Upper lobe of right lung (tissue), 1 donor: ENCODE data around the gene TMEM135. TPM values are rescaled to one million over a fixed set of nuclear protein-coding genes. Genes with fewer than 3 reads are reported as not detected.

ENCODE experiments used
- ATAC-seq: fragments of 200-7000 bp; cut with Tn5 transposase; one replicate; pipeline ENCODE4 v1.9.1; 2020; ENCODE audit warnings: mild to moderate bottlenecking, moderate library complexity
- DNase-seq: peaks from one replicate; pipeline ENCODE4 v3.0.0-alpha.2; 2020
- H3K27ac ChIP-seq: fragments of 200-600 bp; one replicate; pipeline ENCODE4 v1.8.0; 2022
- H3K27me3 ChIP-seq: fragments of 200-600 bp; one replicate; pipeline ENCODE4 v1.8.0; 2022; ENCODE audit warnings: mild to moderate bottlenecking
- H3K36me3 ChIP-seq: fragments of 200-600 bp; one replicate; pipeline ENCODE4 v1.8.0; 2022
- H3K4me1 ChIP-seq: fragments of 200-600 bp; one replicate; pipeline ENCODE4 v1.8.0; 2022
- H3K4me3 ChIP-seq: fragments of 200-600 bp; one replicate; pipeline ENCODE4 v1.8.0; 2022; ENCODE audit warnings: mild to moderate bottlenecking
- H3K9me3 ChIP-seq: fragments of 200-600 bp; one replicate; pipeline ENCODE4 v1.8.0; 2022
- intact Hi-C: fragments of 100-400 bp; cut with DNase I; formaldehyde crosslinking; loops from one replicate; pipeline ENCODE4 v1.11.0; 2022
- total RNA-seq: library from RNA; stranded (reverse); fragmentation: NEBNext Ultra II Directional; extraction: Animal tissue kit (Norgen Biotek cat#: 25700); gene quantifications from one replicate; pipeline ENCODE4 v1.2.1, GENCODE V29; 2021
- TF ChIP-seq, protein P1 (sequence below): fragments of 200-600 bp; IDR thresholded peaks from one replicate; pipeline ENCODE4 v1.8.0; 2022; ENCODE audit warnings: antibody characterized with exemption
- donor health status: DM: no; HTN: yes; CAD: no; lungs with severe emphysema.

The TMEM135 gene
- total RNA-seq, 1 donor from 2014 or later: 24.5 TPM

DNA sequence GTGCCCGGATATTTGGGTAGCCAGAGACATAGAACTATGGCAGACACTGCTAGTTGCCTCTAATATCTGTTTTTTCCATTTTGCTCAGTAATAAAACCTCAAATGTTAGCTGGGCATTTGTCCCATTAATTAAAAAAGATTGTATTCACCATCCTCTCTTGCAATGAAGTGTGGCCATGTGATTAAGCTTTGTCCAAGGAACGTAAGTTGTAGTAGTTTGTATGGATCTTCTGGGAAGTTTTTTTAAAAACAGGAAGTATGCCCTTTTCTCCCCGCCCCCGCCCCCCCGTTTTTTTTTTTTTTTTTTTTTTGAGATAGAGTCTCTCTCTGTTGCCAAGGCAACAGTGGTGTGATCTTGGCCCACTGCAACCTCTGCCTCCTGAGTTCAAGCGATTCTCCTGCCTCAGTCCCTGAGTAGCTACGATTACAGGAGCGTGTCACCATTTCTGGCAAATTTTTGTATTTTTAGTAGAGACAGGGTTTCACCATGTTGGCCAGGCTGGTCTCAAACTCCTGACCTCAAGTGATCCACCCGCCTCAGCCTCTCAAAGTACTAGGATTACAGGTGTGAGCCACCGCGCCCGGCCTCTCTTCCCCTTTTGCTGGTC lies 1.7 kb upstream of the TMEM135 start:
- TF ChIP-seq, protein P1, sequence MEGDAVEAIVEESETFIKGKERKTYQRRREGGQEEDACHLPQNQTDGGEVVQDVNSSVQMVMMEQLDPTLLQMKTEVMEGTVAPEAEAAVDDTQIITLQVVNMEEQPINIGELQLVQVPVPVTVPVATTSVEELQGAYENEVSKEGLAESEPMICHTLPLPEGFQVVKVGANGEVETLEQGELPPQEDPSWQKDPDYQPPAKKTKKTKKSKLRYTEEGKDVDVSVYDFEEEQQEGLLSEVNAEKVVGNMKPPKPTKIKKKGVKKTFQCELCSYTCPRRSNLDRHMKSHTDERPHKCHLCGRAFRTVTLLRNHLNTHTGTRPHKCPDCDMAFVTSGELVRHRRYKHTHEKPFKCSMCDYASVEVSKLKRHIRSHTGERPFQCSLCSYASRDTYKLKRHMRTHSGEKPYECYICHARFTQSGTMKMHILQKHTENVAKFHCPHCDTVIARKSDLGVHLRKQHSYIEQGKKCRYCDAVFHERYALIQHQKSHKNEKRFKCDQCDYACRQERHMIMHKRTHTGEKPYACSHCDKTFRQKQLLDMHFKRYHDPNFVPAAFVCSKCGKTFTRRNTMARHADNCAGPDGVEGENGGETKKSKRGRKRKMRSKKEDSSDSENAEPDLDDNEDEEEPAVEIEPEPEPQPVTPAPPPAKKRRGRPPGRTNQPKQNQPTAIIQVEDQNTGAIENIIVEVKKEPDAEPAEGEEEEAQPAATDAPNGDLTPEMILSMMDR: no peak
- Histone ChIP-seq H3K27ac (no peak overlapping the region), H3K9me3 (no peaks in the 10 kb centered on the region), H3K36me3 (no peaks in the 10 kb centered on the region), H3K27me3 (no peaks in the 10 kb centered on the region), H3K4me3 (no peak overlapping the region), H3K4me1 (peaks cover 38% of the 10 kb centered on the region)
- no peak for DNase-seq
- intact Hi-C loops: no loop called here
- ATAC-seq: no peak

DNA sequence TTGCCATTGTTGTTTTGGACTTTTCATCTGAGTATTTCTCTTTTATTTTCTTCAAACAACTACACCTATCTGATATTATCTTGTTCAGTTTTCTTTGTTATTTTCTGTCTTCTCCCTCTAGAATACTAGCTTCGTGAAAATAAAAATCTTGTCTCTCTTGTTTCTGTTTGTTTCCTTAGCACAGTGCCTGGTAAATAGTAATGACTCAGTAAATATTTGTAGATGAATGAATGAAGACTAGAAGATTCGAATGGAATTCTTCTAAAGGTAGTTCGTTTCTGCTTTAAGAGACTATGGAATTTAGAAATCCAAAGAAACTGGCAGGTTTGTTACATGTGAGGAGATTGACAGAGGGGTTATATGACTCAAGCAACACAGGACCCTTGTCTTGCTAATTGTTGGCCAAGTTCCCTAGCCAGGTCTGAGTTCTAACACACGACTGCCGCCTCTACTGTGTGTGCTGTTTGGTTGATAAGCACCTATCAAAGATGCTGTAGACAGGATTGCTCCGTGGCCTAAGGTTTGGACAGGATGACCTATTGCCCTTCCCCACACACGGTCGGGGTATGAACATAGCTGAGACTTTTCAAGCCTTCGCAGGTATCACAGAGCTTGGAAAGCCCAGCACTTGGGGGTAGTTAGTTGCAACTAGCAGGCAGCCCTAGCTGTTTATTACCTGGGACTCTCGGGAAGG lies 831 bp upstream of the TMEM135 start:
- DNase-seq (no peak), ATAC-seq (peak; percentile 0)
- TF ChIP-seq, protein P1: no peak
- Histone ChIP-seq H3K27ac (peak overlapping the region; percentile 85), H3K9me3 (no peaks in the 10 kb centered on the region), H3K27me3 (no peaks in the 10 kb centered on the region), H3K4me3 (peak overlapping the region; percentile 86), H3K4me1 (peaks cover 38% of the 10 kb centered on the region), H3K36me3 (no peaks in the 10 kb centered on the region)
- intact Hi-C loops: no loop called here

DNA sequence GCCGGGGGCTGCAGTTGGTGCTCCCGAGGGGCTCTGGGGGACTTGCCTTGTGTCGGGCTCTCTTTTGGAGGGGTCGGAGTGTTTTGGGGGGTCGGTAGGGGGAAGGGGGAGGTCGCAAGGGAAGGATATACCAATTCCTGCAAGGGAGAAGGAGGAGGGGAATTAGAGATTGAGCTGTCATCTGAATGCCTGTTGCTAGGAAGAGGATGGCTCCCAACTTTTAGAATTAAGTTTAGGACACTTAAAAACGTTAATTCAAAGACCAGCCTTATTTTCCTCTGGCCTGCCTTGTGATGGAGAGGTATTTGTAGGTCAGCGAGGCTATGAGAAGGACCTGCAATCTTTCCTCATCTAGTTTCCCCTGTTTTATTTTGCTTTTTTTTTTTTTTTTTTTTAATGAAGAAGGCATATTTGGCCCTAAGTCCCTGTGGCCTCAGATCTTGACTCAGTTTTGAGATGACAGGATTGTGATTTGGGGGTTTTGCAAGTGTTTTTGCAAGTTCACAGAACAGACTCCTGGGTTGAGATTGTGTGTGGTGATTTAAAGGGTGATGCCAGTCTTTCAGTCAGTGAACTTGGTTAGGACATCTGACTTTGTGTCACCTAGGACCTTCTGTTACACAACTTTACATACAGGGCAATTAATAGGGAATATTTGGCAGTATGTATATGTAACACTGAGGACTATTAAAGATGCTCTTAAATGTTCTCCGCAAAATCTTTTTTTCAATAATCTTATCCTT lies 672 bp downstream of the TMEM135 start:
- DNase-seq (no peak), ATAC-seq (no peak)
- TF ChIP-seq, protein P1: no peak
- Histone ChIP-seq H3K36me3 (no peaks in the 10 kb centered on the region), H3K4me3 (peak overlapping the region; percentile 86), H3K4me1 (peaks cover 38% of the 10 kb centered on the region), H3K9me3 (no peaks in the 10 kb centered on the region), H3K27me3 (no peaks in the 10 kb centered on the region), H3K27ac (peak overlapping the region; percentile 85)
- intact Hi-C loops: no loop called here

DNA sequence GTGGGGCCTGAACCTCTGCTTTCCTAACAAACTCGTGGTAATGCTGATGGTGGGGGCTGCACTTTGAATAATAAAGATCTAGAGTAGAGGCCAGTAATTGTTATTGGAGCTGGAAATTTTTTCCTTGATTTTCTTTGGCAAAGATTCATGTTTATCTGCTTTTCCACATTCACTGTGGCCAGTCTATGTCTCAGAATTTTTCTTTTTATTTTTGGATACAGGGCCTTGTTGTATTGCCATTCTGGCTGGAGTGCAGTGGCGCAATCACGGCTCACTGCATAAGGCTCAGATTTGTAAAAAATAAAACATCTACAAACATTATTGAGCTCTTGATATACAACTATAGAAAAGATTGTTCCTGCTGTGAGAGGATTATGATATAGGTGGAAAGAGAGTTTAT lies 1.6 kb downstream of the TMEM135 start:
- Histone ChIP-seq H3K4me1 (peaks cover 38% of the 10 kb centered on the region), H3K36me3 (no peaks in the 10 kb centered on the region), H3K27ac (no peak overlapping the region), H3K27me3 (no peaks in the 10 kb centered on the region), H3K4me3 (peak overlapping the region; percentile 86), H3K9me3 (no peaks in the 10 kb centered on the region)
- intact Hi-C loops: no loop called here
- TF ChIP-seq, protein P1: no peak
- no peak for DNase-seq
- no peak for ATAC-seq

DNA sequence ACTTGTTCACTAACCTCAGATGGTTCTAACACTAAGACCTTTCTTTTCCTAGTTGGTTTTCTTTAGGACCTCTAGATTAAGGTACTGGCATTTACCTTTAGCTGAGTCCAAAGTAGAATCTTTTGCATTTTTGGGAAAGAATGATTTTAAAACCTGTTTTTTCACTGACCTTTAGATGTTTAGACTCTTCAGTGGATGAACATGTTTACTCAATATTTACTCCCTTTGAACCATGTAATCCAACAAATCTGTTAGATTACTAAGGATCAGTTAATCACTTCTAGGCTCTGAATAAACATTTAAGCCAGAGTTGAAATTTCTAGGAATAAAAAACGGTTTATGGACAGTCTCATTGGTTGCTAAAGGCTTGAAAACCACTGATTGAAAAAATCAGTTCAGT lies 6.2 kb downstream of the TMEM135 start:
- Histone ChIP-seq H3K4me3 (no peak overlapping the region), H3K27me3 (no peaks in the 10 kb centered on the region), H3K4me1 (peaks cover 17% of the 10 kb centered on the region), H3K36me3 (no peaks in the 10 kb centered on the region), H3K27ac (no peak overlapping the region), H3K9me3 (no peaks in the 10 kb centered on the region)
- ATAC-seq: no peak
- intact Hi-C loops: no loop called here
- TF ChIP-seq, protein P1: no peak
- no peak for DNase-seq
